Measurements from ENCODE around the gene SLC27A2.

- TF ChIP-seq FOXP2 (optimal IDR thresholded peaks at IDR 0.05; ENCODE audit: control extremely low read depth, extremely low read length, insufficient read depth) (no peak), EZH2 (IDR thresholded peaks at IDR 0.05) (no peak), POLR2AphosphoS5 (IDR thresholded peaks at IDR 0.05; ENCODE audit: borderline replicate concordance, low read depth, low read length) (no peak)
Measured at GRCh38 chr15:50186090-50186489, 4.1 kb downstream of the SLC27A2 start.
